GM12801 (cell line): ENCODE measurements around the gene TANC1.

Source experiments
- CTCF ChIP-seq: IDR thresholded peaks from one replicate; pipeline ENCODE4 v1.5.1; 2011; ENCODE audit warnings: control low read depth; ENCODE audit not compliant: insufficient read length; ENCODE audit errors: extremely low read depth

Gene TANC1

GRCh38 chr2:159153951-159154350, 185.5 kb downstream of the TANC1 start:
- TF ChIP-seq CTCF: no peak

- no peak for TF ChIP-seq CTCF
These were observed 185.9 kb downstream of the TANC1 start for GRCh38 chr2:159154366-159154765.

- no peak for TF ChIP-seq CTCF
These were observed 186.9 kb downstream of the TANC1 start for GRCh38 chr2:159155320-159155719.

GRCh38 chr2:159155791-159156190, 187.4 kb downstream of the TANC1 start:
- TF ChIP-seq CTCF: no peak

GRCh38 chr2:159156834-159157233, 188.4 kb downstream of the TANC1 start:
- TF ChIP-seq CTCF: no peak

GRCh38 chr2:159157361-159158209, 189.1 kb downstream of the TANC1 start:
- TF ChIP-seq CTCF: no peak

GRCh38 chr2:159160412-159160811, 192.0 kb downstream of the TANC1 start:
- no peak for TF ChIP-seq CTCF

GRCh38 chr2:159160954-159161353, 192.5 kb downstream of the TANC1 start:
- TF ChIP-seq CTCF: no peak
